HL-60 (cell line): ENCODE measurements around the gene PTPRU.

Source experiments
- CTCF ChIP-seq: IDR thresholded peaks from one replicate; pipeline ENCODE4 v1.5.1; 2011; ENCODE audit warnings: low read length, control low read depth, inconsistent platforms; ENCODE audit not compliant: insufficient read depth
- GABPA ChIP-seq: IDR thresholded peaks from 2 replicates; pipeline ENCODE4 v1.6.1; 2012; ENCODE audit warnings: low read depth
- SPI1 ChIP-seq: IDR thresholded peaks from 2 replicates; pipeline ENCODE4 v1.6.1; 2012; ENCODE audit warnings: low read depth, mild to moderate bottlenecking, borderline replicate concordance

DNA sequence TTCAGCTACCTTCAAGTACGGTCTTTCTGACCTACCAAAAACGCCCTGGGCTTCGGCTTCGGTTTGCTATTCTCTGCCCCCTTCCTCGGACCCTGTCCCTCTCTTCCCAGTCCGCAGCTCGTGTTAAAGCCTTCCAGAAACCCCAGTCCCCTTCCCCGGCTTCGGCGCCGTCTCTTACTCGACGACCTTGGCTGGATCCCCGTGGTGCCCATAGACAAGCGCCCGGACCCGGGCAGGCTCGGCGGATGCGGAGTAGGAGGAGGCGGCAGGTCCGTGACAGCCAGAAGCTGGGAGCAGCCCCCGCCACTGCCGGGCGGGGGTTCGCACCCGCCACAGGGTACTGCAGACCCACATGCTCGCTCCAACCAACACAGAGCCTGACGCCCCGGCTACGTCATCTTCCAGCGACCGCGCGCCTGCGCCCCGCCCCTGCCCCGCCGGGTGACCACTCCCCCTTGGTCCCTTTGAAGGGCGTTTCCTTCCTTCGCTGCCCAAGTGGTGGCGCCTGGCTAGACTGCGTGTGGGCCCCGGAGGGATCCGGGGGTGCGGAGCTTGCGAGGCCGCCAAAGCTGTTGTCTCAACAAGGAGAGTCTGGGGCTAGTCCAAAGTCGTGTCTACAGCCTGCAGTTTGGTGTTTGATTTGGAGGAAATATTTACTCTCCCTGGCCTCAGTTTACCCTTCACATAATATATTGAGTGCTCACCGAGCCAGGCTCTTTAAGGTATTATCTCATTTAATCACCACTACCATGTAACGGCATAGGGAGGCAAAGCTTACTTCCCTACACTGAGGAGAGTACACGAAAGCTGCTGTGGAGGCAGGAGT, 5.6 kb upstream of the PTPRU start, which contains the start of gene MECR:
- TF ChIP-seq GABPA (no peak), CTCF (no peak), SPI1 (peak; percentile 11; the same call in 1 of the 2 replicates)
